ENCODE data around the gene DNAJC5. TPM values are rescaled to one million over a fixed set of nuclear protein-coding genes. Genes with fewer than 3 reads are reported as not detected.
A peak's percentile ranks its signal among the peaks of the same experiment; 100 is the strongest.

DNAJC5 gene
- total and polyA plus RNA-seq, 9 donors, result 11.1 to 32.8 (median 26.5) TPM

DNA sequence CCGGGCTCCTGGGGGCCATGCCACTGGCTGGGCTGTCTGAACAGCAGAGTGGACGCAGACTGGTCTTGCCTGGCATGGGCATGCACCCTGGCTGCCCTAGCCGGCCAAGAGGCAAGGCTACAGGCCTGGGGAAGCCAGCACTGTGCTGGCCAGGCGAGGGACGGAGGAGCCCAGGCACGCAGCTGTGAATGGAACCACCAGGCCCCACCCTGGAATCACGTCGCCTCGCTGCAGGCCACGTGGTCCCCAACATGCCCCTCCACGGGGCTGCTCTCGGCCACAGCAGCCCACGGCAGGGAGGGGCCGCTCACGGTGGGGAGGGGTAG, 57.2 kb downstream of the DNAJC5 start:
- intact Hi-C loops (cut with DNase I), result no loop called here
- Histone ChIP-seq H3K36me3 (no peaks in the 10 kb centered on the region), H3K27me3 (no peaks in the 10 kb centered on the region), H3K9me3 (no peaks in the 10 kb centered on the region), H3K4me1 (ENCODE audit: insufficient read depth) (peaks cover 40% of the 10 kb centered on the region), H3K4me3 (no peak overlapping the region), H3K27ac (peak overlapping the region; percentile 70 to 89)
- whole genome bisulfite sequencing, 3 donors, result 59 to 78% (median 75%) methylated on average over 8 to 15 of the region's 15 CpGs
- TF ChIP-seq EP300 (IDR thresholded peaks at IDR 0.05) (no peak), POLR2A (IDR thresholded peaks at IDR 0.05) (no peak)
- TF ChIP-seq, protein P1, sequence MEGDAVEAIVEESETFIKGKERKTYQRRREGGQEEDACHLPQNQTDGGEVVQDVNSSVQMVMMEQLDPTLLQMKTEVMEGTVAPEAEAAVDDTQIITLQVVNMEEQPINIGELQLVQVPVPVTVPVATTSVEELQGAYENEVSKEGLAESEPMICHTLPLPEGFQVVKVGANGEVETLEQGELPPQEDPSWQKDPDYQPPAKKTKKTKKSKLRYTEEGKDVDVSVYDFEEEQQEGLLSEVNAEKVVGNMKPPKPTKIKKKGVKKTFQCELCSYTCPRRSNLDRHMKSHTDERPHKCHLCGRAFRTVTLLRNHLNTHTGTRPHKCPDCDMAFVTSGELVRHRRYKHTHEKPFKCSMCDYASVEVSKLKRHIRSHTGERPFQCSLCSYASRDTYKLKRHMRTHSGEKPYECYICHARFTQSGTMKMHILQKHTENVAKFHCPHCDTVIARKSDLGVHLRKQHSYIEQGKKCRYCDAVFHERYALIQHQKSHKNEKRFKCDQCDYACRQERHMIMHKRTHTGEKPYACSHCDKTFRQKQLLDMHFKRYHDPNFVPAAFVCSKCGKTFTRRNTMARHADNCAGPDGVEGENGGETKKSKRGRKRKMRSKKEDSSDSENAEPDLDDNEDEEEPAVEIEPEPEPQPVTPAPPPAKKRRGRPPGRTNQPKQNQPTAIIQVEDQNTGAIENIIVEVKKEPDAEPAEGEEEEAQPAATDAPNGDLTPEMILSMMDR (IDR thresholded peaks at IDR 0.05), result no peak
- peak in 1 of 5 donors; percentile 36 for DNase-seq

DNA sequence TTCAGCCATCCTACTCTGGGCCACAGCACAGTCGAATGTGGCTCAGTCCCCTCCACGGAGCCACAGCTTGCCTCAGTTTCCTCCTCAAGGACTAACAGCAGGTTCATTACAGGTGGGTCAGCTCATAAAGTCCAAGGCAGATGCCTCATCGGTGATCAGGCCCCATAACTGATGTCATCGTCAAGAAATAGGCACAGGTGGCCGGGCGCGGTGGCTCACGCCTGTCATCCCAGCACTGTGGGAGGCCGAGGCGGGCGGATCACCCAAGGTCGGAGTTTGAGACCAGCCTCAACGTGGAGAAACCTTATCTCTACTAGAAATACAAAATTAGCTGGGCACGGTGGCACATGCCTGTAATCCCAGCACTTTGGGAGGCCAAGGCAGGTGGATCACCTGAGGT, 57.8 kb downstream of the DNAJC5 start:
- peak in 1 of 5 donors; percentile 32 for DNase-seq

DNA sequence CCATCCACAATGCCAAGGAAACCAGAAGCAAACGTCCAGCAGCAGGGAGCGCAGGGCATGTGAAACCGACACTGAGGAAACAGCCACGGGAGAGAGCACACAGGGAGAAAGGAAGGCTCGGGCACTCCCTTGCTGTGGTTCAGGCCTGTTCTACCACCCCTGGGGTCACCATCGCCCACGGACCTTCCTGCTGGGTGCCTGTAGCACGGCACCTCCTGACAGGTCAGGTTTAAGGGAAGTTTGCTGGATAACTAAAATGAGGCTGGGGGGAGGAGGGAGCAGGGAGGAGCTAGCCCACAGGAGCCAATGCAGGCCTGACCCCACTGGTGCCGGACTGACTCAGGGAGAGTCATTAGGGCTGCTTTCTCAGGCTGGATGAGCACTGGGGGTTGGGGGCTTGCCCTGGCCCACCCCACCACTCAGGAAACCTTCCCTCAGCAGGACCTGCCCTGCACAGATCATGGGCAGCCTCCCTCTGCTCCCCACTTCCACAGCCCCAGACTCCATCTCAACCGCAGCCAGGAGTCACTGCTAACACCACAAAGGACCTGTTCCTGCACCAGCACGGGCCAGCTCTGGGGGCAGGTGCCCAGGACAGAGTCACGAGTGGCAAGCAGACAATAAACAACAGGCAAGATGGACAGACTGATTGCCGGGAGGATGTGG, 59.0 kb downstream of the DNAJC5 start:
- no peak overlapping the region for H3K4me3 ChIP-seq
- H3K9me3 ChIP-seq, result no peaks in the 10 kb centered on the region
- 55 to 68% (median 57%) methylated on average over 13 of the region's 13 CpGs for WGBS, 3 donors
- no peak overlapping the region for H3K27ac ChIP-seq
- intact Hi-C loops (cut with DNase I), result no loop called here
- H3K36me3 ChIP-seq, result no peaks in the 10 kb centered on the region
- no peak for TF ChIP-seq EP300 (IDR thresholded peaks at IDR 0.05)
- TF ChIP-seq, protein P1 (IDR thresholded peaks at IDR 0.05), result no peak
- H3K27me3 ChIP-seq, result no peaks in the 10 kb centered on the region
- DNase-seq, result peak in 1 of 5 donors; percentile 31
- H3K4me1 ChIP-seq (ENCODE audit: insufficient read depth), result peaks cover 45% of the 10 kb centered on the region

More for the DNA sequence above, 57.8 kb downstream of the DNAJC5 start:
- WGBS, 3 donors, result 80 to 90% (median 82%) methylated on average over 14 of the region's 14 CpGs
- Histone ChIP-seq H3K36me3 (no peaks in the 10 kb centered on the region), H3K4me3 (no peak overlapping the region), H3K27me3 (no peaks in the 10 kb centered on the region), H3K27ac (peak overlapping the region in 1 of 2 donors; percentile 89), H3K4me1 (ENCODE audit: insufficient read depth) (peaks cover 43% of the 10 kb centered on the region), H3K9me3 (no peaks in the 10 kb centered on the region)
- intact Hi-C loops (cut with DNase I), result no loop called here
- TF ChIP-seq POLR2A (IDR thresholded peaks at IDR 0.05) (no peak), EP300 (IDR thresholded peaks at IDR 0.05) (no peak)
- TF ChIP-seq, protein P1 (IDR thresholded peaks at IDR 0.05), result no peak

DNA sequence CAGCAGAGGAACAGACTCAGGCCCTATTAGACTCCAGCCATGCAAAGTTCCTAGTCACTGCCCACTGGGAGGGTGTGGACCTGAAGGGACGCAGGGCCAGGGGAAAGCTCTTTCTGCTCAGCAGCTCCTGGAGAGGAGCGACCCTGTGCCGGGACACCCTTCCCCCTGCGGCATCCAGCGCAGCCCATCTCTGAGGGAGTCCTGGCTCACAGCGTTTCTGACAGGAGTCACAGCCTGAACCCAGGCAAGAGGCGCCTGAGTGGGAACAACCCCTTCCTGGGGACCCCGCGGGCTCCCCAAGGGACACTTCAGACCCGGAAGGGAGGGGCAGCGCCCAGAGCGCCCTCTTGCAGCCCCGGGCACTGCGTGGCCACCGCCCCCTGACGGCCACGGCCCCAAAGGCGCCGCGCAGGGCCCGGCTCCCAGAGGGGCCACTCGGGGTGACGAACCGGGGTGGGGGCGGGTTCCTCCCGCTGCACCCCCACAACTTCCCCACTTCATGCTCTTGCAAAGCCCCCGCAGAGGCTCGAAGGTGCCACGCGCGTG, 60.4 kb downstream of the DNAJC5 start:
- peak overlapping the region; percentile 85 to 95 for H3K27ac ChIP-seq
- peaks cover 37% of the 10 kb centered on the region for H3K4me1 ChIP-seq (ENCODE audit: insufficient read depth)
- no peak for TF ChIP-seq POLR2A (IDR thresholded peaks at IDR 0.05)
- TF ChIP-seq, protein P1 (IDR thresholded peaks at IDR 0.05), result peak in 1 of 3 donors; percentile 7
- H3K9me3 ChIP-seq, result no peaks in the 10 kb centered on the region
- no peaks in the 10 kb centered on the region for H3K36me3 ChIP-seq
- WGBS, 3 donors, result 1% methylated on average over 13 to 31 of the region's 31 CpGs
- H3K27me3 ChIP-seq, result no peaks in the 10 kb centered on the region
- intact Hi-C loops (cut with DNase I), result no loop called here
- H3K4me3 ChIP-seq, result peak overlapping the region; percentile 97
- DNase-seq, result peak in 1 of 5 donors; percentile 68

All from ovary (tissue), 9 donors.